Neutrophil (primary cell): ENCODE measurements around the gene ARMC7.

ENCODE experiments used
- H3K27ac ChIP-seq: fragments of 200-600 bp; sonication (generic); 2 replicates; pipeline ENCODE4 v1.5.1; 2016; ENCODE audit warnings: mild to moderate bottlenecking, moderate library complexity
- H3K27me3 ChIP-seq: fragments of 200-600 bp; sonication (generic); 2 replicates; pipeline ENCODE4 v1.6.0; 2016; ENCODE audit warnings: mild to moderate bottlenecking
- H3K36me3 ChIP-seq: fragments of 200-600 bp; sonication (generic); 2 replicates; pipeline ENCODE4 v1.5.1; 2017
- H3K4me1 ChIP-seq, 2 experiments: fragments of 200-600 bp in 1 of 2; sonication (generic) in 1 of 2; 1 replicate in 1 of 2; 2 replicates in 1 of 2; pipeline versions ENCODE4 v1.5.1 to v1.6.1; 2013 to 2016; ENCODE audit warnings: low read depth in 1 of 2, low read length in 1 of 2, mild to moderate bottlenecking in 1 of 2, moderate library complexity in 1 of 2; ENCODE audit not compliant: control insufficient read depth in 1 of 2, insufficient read depth in 1 of 2
- H3K4me3 ChIP-seq, 2 experiments: fragments of 200-600 bp in 1 of 2; sonication (generic) in 1 of 2; 1 replicate in 1 of 2; 2 replicates in 1 of 2; pipeline ENCODE4 v1.5.1; 2013 to 2016; ENCODE audit warnings: low read depth in 1 of 2, low read length in 1 of 2, mild to moderate bottlenecking in 1 of 2, moderate library complexity in 1 of 2
- H3K9me3 ChIP-seq: fragments of 200-600 bp; sonication (generic); 2 replicates; pipeline ENCODE4 v1.5.1; 2016
- CTCF ChIP-seq: fragments of 200-600 bp; sonication (generic); IDR thresholded peaks from 2 replicates; pipeline ENCODE4 v1.5.1; 2016; ENCODE audit warnings: antibody characterized with exemption

The ARMC7 gene

GRCh38 chr17:75074532-75074931 lies 35.2 kb upstream of the ARMC7 start:
- Histone ChIP-seq H3K9me3 (no peaks in the 10 kb centered on the region), H3K4me3 (no peak overlapping the region), H3K36me3 (no peaks in the 10 kb centered on the region), H3K27me3 (no peaks in the 10 kb centered on the region), H3K27ac (peak overlapping the region; percentile 69), H3K4me1 (peaks cover 41 to 45% of the 10 kb centered on the region in 2 experiments)
- no peak for TF ChIP-seq CTCF

DNA sequence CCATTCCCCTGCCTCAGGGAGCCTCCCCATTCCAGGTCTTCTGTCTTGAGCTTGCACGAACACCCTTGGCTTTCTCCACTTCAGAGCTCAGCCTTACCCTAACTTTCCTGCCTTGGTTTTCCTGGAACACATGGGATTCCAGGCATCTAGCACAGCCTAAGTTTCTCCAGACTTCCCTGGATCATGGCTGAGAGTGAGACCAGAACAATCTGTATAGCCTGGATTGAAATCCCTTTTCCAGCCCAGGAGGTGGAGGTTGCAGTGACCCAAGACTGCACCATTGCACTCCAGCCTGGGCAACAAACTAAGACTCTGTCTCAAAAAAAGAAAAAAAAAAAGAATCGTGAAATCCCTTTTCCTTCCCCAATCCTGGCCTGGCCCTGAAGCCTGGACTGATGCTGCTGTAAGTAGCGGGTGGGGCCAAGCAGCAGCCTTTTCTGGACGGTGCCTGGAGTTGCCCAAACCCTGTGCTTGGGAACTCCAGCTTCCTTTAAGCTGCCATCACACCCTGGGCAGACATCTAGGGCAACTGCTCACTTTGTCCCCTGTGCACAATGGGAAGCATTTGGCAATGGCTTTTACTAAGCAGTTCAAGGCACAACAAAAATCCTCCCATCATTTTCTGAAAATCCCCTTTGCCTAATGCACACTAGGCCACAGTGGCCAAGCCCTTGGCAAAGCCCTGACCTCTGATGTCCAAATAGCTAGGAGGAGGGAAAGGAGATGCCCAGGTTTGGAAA lies 34.0 kb upstream of the ARMC7 start:
- Histone ChIP-seq H3K36me3 (no peaks in the 10 kb centered on the region), H3K9me3 (no peaks in the 10 kb centered on the region), H3K27me3 (no peaks in the 10 kb centered on the region), H3K27ac (peak overlapping the region; percentile 69), H3K4me3 (peak overlapping the region in 1 of 2 experiments; percentile 22), H3K4me1 (peaks cover 45 to 48% of the 10 kb centered on the region in 2 experiments)
- no peak for TF ChIP-seq CTCF

- Histone ChIP-seq H3K27me3 (no peaks in the 10 kb centered on the region), H3K4me3 (peak overlapping the region; percentile 61 to 66), H3K36me3 (no peaks in the 10 kb centered on the region), H3K27ac (peak overlapping the region; percentile 86), H3K4me1 (peaks cover 54 to 56% of the 10 kb centered on the region in 2 experiments), H3K9me3 (no peaks in the 10 kb centered on the region)
- no peak for TF ChIP-seq CTCF
Observed at GRCh38 chr17:75077072-75077495, 32.7 kb upstream of the ARMC7 start.

DNA sequence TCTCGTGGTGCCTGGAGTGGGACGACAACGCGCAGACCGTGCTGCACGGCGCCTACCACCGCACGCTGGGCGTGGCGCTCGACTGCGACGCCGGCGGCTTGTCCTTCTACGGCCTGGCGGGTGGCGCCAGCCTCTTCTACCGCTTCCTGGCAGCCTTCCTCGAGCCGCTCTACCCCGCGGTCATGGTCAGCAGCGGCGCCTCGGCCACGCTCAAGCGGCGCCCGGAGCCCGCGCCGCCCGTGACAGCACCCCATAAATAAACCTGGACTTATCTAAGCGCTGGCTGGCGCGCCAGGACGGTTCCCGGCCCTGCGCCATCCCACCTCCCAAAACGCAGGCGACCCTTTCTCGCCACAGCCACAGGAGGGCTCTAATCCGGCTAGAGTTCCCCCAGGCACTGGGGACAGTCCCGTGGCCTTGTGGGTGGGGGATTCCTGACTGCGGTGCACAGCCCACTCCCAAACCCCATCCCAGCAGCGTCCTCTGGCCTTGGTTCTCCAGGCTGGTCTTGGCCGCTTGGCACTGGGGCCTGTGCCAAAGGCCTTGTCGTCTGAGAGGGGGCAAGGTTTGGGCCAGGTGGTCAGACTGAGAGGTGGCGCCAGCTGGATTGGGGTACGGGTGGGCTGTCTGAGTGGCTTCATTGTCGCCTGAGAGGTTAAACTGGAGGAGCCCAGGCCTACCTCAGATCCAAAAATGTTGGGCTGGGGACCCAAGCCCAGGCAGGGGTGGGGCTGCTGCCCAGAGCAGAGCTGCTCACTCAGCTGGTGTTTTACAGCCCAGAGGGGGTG lies 32.1 kb upstream of the ARMC7 start:
- peak overlapping the region; percentile 61 to 66 for H3K4me3 ChIP-seq
- H3K27ac ChIP-seq, result peak overlapping the region; percentile 86

More for the DNA sequence above, 32.1 kb upstream of the ARMC7 start:
- Histone ChIP-seq H3K9me3 (no peaks in the 10 kb centered on the region), H3K36me3 (no peaks in the 10 kb centered on the region), H3K27me3 (no peaks in the 10 kb centered on the region), H3K4me1 (peaks cover 54 to 56% of the 10 kb centered on the region in 2 experiments)
- TF ChIP-seq CTCF, result peak; percentile 55
